Skeletal muscle cell (primary cell): Measurements from ENCODE around the gene CT45A7.
"Not testable (repeated sequence)": the region's sequence is repeated elsewhere in the genome, so short reads cannot be mapped to it uniquely, and the experiment has no call there.

Experiments
- DNase-seq: peaks from one replicate; pipeline ENCODE4 v3.0.0-alpha.2; 2010; ENCODE audit warnings: low read depth
- H3K4me3 ChIP-seq: 2 replicates; pipeline ENCODE4 v1.5.1; 2011; ENCODE audit warnings: low read depth, mild to moderate bottlenecking, control low read depth, low read length, moderate library complexity

CT45A7 gene, protein sequence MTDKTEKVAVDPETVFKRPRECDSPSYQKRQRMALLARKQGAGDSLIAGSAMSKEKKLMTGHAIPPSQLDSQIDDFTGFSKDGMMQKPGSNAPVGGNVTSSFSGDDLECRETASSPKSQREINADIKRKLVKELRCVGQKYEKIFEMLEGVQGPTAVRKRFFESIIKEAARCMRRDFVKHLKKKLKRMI

DNA sequence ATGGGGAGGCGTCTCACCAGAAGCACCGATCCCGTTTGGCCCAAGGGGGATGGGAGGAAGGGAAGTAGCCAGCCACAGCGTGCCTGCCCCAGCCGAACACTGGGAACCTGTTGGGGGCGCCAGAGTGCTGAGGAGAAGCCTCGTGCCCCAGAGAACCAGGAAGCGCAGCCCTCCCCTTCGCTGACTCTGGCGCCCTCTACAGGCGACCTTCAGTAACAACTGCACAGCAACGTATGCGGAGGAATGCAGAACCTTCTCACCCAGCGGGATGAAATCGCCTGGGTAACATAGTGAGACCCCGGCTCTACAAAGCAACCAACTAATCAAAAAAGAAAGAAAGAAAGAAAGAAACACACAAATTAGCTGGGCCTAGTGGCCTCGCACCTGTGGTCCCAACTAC, at the start of gene CT45A7:
Gene CT45A7 (minus strand): TSS at position 101 of the 400 bp plus-strand sequence. CDS start 3,747 bp downstream, outside the sequence.
- H3K4me3 ChIP-seq, DNase-seq: not testable (repeated sequence)

DNA sequence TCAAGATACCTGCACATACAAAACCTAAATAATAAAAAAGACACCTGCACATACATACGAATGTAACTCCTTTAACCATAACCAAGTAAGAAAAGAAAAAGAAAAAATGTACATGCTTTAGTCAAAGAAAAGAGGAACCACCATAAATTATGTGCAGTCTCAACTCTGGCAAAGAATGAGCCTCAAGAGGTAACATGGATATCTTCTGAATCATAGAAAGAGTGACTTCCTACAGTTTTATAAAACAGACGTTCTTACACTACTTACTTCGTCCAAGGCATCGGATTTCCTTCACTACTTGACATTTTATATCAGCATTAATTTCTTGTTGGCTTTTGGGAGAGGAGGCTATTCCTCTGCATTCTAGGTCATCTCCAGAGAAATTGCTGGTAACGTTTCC, 45.7 kb upstream of the CT45A7 start:
- not testable (repeated sequence) for H3K4me3 ChIP-seq, DNase-seq

DNA sequence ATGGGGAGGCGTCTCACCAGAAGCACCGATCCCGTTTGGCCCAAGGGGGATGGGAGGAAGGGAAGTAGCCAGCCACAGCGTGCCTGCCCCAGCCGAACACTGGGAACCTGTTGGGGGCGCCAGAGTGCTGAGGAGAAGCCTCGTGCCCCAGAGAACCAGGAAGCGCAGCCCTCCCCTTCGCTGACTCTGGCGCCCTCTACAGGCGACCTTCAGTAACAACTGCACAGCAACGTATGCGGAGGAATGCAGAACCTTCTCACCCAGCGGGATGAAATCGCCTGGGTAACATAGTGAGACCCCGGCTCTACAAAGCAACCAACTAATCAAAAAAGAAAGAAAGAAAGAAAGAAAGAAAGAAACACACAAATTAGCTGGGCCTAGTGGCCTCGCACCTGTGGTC, 34.6 kb upstream of the CT45A7 start, which contains the start of gene CT45A9:
Gene CT45A9 (minus strand): TSS at position 101 of the 400 bp plus-strand sequence. CDS start 3,751 bp downstream, outside the sequence.
- not testable (repeated sequence) for DNase-seq, H3K4me3 ChIP-seq

DNA sequence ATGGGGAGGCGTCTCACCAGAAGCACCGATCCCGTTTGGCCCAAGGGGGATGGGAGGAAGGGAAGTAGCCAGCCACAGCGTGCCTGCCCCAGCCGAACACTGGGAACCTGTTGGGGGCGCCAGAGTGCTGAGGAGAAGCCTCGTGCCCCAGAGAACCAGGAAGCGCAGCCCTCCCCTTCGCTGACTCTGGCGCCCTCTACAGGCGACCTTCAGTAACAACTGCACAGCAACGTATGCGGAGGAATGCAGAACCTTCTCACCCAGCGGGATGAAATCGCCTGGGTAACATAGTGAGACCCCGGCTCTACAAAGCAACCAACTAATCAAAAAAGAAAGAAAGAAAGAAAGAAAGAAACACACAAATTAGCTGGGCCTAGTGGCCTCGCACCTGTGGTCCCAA, 17.4 kb upstream of the CT45A7 start, which contains the start of gene CT45A8:
Gene CT45A8 (minus strand): TSS at position 101 of the 400 bp plus-strand sequence. CDS start 3,755 bp downstream, outside the sequence.
- H3K4me3 ChIP-seq, DNase-seq: not testable (repeated sequence)

DNA sequence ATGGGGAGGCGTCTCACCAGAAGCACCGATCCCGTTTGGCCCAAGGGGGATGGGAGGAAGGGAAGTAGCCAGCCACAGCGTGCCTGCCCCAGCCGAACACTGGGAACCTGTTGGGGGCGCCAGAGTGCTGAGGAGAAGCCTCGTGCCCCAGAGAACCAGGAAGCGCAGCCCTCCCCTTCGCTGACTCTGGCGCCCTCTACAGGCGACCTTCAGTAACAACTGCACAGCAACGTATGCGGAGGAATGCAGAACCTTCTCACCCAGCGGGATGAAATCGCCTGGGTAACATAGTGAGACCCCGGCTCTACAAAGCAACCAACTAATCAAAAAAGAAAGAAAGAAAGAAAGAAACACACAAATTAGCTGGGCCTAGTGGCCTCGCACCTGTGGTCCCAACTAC, 17.2 kb downstream of the CT45A7 start, which contains the start of gene CT45A2:
Gene CT45A2 (minus strand): TSS at position 101 of the 400 bp plus-strand sequence. CDS start 3,747 bp downstream, outside the sequence.
- H3K4me3 ChIP-seq, DNase-seq: not testable (repeated sequence)

DNA sequence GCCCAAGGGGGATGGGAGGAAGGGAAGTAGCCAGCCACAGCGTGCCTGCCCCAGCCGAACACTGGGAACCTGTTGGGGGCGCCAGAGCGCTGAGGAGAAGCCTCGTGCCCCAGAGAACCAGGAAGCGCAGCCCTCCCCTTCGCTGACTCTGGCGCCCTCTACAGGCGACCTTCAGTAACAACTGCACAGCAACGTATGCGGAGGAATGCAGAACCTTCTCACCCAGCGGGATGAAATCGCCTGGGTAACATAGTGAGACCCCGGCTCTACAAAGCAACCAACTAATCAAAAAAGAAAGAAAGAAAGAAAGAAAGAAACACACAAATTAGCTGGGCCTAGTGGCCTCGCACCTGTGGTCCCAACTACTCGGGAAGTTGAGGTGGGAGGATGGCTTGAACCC, 34.4 kb downstream of the CT45A7 start, which contains the start of gene CT45A6:
Gene CT45A6 (minus strand): TSS at position 101 of the 400 bp plus-strand sequence. CDS start 3,794 bp downstream, outside the sequence.
- H3K4me3 ChIP-seq, DNase-seq: not testable (repeated sequence)

DNA sequence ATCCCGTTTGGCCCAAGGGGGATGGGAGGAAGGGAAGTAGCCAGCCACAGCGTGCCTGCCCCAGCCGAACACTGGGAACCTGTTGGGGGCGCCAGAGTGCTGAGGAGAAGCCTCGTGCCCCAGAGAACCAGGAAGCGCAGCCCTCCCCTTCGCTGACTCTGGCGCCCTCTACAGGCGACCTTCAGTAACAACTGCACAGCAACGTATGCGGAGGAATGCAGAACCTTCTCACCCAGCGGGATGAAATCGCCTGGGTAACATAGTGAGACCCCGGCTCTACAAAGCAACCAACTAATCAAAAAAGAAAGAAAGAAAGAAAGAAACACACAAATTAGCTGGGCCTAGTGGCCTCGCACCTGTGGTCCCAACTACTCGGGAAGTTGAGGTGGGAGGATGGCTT, 51.7 kb downstream of the CT45A7 start, which contains the start of gene CT45A5:
Gene CT45A5 (minus strand): TSS at position 101 of the 400 bp plus-strand sequence. CDS start 3,774 bp downstream, outside the sequence.
- not testable (repeated sequence) for H3K4me3 ChIP-seq, DNase-seq
